DLD1 (cell line): ENCODE measurements around the gene ALOXE3.

Source experiments
- in situ Hi-C: cut with HindIII; loops from 2 replicates; pipeline ENCODE4 v1.10.0; 2017; ENCODE audit warnings: low sequenced_read_pairs

ALOXE3 gene

GRCh38 chr17:8056232-8056975, 61.9 kb downstream of the ALOXE3 start:
- in situ Hi-C loops: no loop called here

DNA sequence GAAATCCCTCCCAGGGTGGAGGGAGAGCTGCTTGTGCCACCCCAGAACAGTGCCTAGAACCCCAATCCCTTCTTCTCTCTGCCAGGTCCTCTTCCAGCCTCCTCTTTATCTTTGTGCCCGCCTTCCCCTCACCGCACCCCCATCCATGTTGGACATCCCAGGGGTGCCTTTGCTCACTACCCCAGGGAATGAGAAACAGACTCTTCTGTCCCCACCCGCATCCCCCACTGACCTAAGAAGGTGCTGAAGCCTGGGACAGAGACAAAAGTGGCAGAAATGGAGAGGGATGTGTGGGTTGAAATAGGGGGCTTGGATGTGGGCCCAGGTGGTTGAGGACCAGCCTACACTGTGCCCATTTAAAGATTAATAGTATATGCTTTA, 62.5 kb downstream of the ALOXE3 start:
- in situ Hi-C loops: no loop called here

- in situ Hi-C loops: no loop called here
Measured at GRCh38 chr17:8053600-8053999, 64.7 kb downstream of the ALOXE3 start.

GRCh38 chr17:8052256-8053252, 65.8 kb downstream of the ALOXE3 start:
- in situ Hi-C loops: no loop called here

DNA sequence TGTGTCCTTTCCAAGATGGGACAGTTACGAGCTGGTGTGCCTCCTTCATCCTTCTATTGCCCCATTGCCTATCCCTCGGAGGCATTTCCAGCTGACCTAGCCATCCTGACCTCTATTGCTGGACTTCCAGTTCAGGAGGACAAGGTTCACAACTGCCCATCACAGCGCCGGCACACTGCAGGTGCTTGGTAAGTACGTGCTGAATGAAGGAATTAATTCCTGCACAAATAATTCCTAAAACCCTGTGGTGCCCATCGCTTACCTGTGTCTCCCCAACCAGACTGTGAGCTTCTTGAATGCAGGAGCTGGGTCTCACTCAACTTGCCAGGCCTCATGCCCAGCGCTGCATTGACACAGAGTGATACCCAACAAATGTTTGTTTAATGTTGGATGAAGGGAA, 66.5 kb downstream of the ALOXE3 start:
- in situ Hi-C loops: no loop called here

DNA sequence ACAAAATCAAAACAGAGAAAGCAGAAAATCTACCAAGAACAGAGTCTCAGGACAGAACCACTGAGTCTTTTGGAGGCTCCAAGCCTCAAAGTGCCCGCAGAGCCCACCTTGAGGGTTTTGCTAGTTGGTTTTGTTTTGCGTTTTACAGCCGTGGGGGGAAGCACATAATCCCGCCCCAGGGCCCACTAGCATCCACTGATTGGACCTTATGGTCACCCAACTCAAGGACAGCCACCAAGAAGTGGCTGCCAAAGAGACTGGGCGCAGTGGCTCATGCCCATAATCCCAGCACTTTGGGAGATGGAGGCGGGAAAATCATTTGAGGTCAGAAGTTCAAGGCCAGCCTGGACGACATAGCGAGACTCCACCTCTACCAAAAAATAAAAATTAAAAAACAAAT, 69.6 kb downstream of the ALOXE3 start:
- in situ Hi-C loops: no loop called here

- in situ Hi-C loops: no loop called here
Measured at GRCh38 chr17:8048236-8048635, 70.1 kb downstream of the ALOXE3 start.

DNA sequence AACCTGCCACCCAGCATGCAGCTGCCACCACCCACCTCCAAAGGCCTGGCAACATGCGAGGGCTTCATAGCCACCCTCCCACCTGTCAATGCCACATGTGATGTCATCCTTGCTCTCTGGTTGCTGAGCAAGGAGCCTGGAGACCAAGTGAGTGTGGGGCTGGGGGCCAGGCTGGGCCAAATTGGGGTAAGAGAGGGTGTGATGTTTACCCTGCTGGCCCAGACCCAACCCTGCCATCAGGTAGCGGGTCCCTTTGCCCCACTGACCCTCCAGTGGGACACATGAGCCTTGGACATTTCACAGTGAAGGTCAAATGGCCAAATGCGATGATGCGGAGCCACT, 70.6 kb downstream of the ALOXE3 start:
- in situ Hi-C loops: no loop called here

DNA sequence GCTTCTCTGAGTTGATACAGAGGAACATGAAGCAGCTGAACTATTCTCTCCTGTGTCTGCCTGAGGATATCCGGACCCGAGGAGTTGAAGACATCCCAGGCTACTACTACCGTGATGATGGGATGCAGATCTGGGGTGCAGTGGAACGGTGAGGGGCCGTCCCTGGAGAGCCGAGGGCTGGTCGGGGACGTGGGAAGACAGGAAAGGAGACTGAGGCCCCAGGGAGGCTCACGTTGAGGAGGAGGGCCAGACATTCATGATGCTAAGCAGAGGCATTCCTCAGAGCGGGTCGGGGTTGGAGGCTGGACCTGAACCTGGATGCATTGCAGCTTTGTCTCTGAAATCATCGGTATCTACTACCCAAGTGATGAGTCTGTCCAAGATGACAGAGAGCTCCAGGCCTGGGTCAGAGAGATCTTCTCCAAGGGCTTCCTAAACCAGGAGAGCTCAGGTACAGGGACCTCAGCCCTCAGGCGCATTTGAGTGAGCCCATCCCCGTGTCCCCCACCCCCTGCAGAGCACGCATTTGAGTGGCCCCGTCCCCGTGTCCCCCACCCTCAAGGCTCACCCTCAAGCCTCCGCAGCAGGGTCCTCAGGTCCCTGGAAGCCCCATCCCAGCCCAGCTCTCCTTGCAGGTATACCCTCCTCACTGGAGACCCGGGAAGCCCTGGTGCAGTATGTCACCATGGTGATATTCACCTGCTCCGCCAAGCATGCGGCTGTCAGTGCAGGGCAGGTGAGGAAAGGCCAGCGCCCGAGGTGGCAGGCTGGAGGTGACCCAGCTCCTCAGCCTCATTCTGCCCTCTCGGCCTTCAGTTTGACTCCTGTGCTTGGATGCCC, 71.2 kb downstream of the ALOXE3 start:
- in situ Hi-C loops: no loop called here

GRCh38 chr17:8046306-8046928, 71.9 kb downstream of the ALOXE3 start:
- in situ Hi-C loops: no loop called here
